Ovary (tissue), 9 donors: ENCODE data around the gene NXPH3. TPM values are rescaled to one million over a fixed set of nuclear protein-coding genes. Genes with fewer than 3 reads are reported as not detected.

ENCODE experiments used
- DNase-seq, 5 donors: peaks; one replicate each; pipeline ENCODE4 v3.0.0-alpha.2; 2019 to 2020
- H3K27ac ChIP-seq, 2 donors: fragments of 200-600 bp; one replicate each; pipeline versions ENCODE4 v1.5.1 to v1.8.0; 2019 to 2022
- H3K27me3 ChIP-seq: fragments of 200-600 bp; one replicate; pipeline ENCODE4 v1.8.0; 2022
- H3K36me3 ChIP-seq: fragments of 200-600 bp; sonication (generic); one replicate; pipeline ENCODE4 v1.5.1; 2019
- H3K4me1 ChIP-seq: one replicate; pipeline ENCODE4 v1.8.1; 2013; ENCODE audit warnings: mild to moderate bottlenecking, moderate library complexity; ENCODE audit not compliant: insufficient read depth
- H3K4me3 ChIP-seq: fragments of 200-600 bp; sonication (generic); one replicate; pipeline ENCODE4 v1.5.1; 2017
- H3K9me3 ChIP-seq, 2 donors: fragments of 200-600 bp in 1 of 2; sonication (generic) in 1 of 2; one replicate each; pipeline versions ENCODE4 v1.5.1 to v1.8.1; 2013 to 2019; ENCODE audit warnings: mild to moderate bottlenecking in 1 of 2, moderate library complexity in 1 of 2
- EP300 ChIP-seq: sonication (generic); formaldehyde crosslinking; IDR thresholded peaks from one replicate; pipeline ENCODE4 v1.6.1; 2017; ENCODE audit warnings: antibody characterized with exemption
- POLR2A ChIP-seq: fragments of 450-650 bp; IDR thresholded peaks from one replicate; pipeline ENCODE4 v1.6.1; 2017; ENCODE audit warnings: antibody characterized with exemption, mild to moderate bottlenecking, moderate library complexity
- WGBS, 3 donors: extraction: QIAGEN DNeasy Blood & Tissue Kit in 1 of 3; methylation state at CpG; one replicate each; pipeline versions ENCODE4 v1.1.5 to v1.1.7; 2013 to 2017; 5-methylcytosine and 5-hydroxymethylcytosine counted together
- intact Hi-C, 4 donors: fragments of 100-400 bp; cut with DNase I; formaldehyde crosslinking; loops; one replicate each; pipeline versions ENCODE4 v1.11.0 to v1.15.1; 2022 to 2023
- polyA plus RNA-seq, 2 donors: library from polyadenylated mRNA; stranded (reverse); fragments of 200-250 nt in 1 of 2; fragments of 350-450 nt in 1 of 2; fragmentation: Illumina TruSeq in 1 of 2; extraction: RNeasy Lipid Tissue Mini Kit (QIAGEN cat#74804) in 1 of 2; gene quantifications; one replicate each; pipeline ENCODE4 v1.2.3, GENCODE V29; 2013 to 2014
- total RNA-seq, 7 donors: library from RNA; depleted of rRNA in 2 of 7; stranded (reverse); fragments of >200 nt in 2 of 7; fragmentation: NEBNext Ultra II Directional in 3 of 7; extraction: Animal tissue kit (Norgen Biotek cat#: 25700) in 3 of 7; gene quantifications; one replicate each; pipeline versions ENCODE4 v1.1.0 to v1.2.4, GENCODE V29; 2016 to 2023
- TF ChIP-seq, protein P1 (sequence below), 3 donors: fragments of 450-650 bp in 2 of 3; fragments of 200-600 bp in 1 of 3; IDR thresholded peaks; one replicate each; pipeline versions ENCODE4 v1.5.1 to v1.8.0; 2016 to 2022; ENCODE audit warnings: antibody characterized with exemption in 3 of 3, mild to moderate bottlenecking in 1 of 3
- donor health status: DM: no; HTN: no; CAD: no; lungs with moderate emphysema.
- donor health status: DM: no; HTN: no; CAD: no.
- donor health status: Bipolar disorder and iron deficiency.
- donor health status: DM: yes; HTN: yes; CAD: no.
- donor health status: DM: no; HTN: no; CAD: no.
- donor health status: DM: yes; HTN: yes; CAD: no.

The NXPH3 gene
- total and polyA plus RNA-seq, 9 donors: 1.2 to 26.0 (median 10.7) TPM

DNA sequence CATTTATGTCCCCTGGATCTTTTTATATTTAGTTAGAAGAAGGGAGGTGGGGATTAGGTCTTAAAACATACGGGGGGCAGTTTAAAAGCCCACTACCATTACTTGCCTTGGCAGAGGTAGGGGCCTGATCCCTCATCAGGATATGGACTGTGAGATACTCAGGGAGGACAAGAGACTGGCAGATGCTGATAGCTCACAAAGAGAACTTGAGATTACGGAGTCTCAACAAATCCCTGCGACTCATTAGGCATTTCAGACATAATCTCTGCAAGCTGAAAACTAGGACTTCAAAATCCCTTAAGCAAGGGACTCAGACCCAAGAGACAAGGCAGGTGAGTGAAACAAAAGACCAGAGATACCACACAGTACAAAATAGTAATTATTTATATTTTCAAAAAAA is 23.2 kb downstream of the NXPH3 start:
- no peaks in the 10 kb centered on the region for H3K36me3 ChIP-seq
- no peak overlapping the region for H3K4me3 ChIP-seq
- peaks cover 10% of the 10 kb centered on the region for H3K4me1 ChIP-seq
- no peaks in the 10 kb centered on the region for H3K27me3 ChIP-seq
- TF ChIP-seq, protein P1, sequence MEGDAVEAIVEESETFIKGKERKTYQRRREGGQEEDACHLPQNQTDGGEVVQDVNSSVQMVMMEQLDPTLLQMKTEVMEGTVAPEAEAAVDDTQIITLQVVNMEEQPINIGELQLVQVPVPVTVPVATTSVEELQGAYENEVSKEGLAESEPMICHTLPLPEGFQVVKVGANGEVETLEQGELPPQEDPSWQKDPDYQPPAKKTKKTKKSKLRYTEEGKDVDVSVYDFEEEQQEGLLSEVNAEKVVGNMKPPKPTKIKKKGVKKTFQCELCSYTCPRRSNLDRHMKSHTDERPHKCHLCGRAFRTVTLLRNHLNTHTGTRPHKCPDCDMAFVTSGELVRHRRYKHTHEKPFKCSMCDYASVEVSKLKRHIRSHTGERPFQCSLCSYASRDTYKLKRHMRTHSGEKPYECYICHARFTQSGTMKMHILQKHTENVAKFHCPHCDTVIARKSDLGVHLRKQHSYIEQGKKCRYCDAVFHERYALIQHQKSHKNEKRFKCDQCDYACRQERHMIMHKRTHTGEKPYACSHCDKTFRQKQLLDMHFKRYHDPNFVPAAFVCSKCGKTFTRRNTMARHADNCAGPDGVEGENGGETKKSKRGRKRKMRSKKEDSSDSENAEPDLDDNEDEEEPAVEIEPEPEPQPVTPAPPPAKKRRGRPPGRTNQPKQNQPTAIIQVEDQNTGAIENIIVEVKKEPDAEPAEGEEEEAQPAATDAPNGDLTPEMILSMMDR (IDR thresholded peaks at IDR 0.05): no peak
- TF ChIP-seq EP300 (no peak), POLR2A (no peak)
- intact Hi-C loops: no loop called here
- no peak overlapping the region for H3K27ac ChIP-seq
- H3K9me3 ChIP-seq: no peaks in the 10 kb centered on the region
- 94 to 96% (median 96%) methylated on average over 3 of the region's 3 CpGs for WGBS, 3 donors
- no peak for DNase-seq

GRCh38 chr17:49600949-49601348 is 25.3 kb downstream of the NXPH3 start:
- Histone ChIP-seq H3K27me3 (no peaks in the 10 kb centered on the region), H3K9me3 (no peaks in the 10 kb centered on the region), H3K4me1 (peaks cover 12% of the 10 kb centered on the region), H3K36me3 (no peaks in the 10 kb centered on the region), H3K4me3 (no peak overlapping the region), H3K27ac (no peak overlapping the region)
- TF ChIP-seq, protein P1 (IDR thresholded peaks at IDR 0.05): no peak
- TF ChIP-seq EP300 (no peak), POLR2A (no peak)
- no peak for DNase-seq
- intact Hi-C loops: no loop called here

- TF ChIP-seq POLR2A: no peak
- no peak for TF ChIP-seq EP300
- TF ChIP-seq, protein P1 (IDR thresholded peaks at IDR 0.05): no peak
- Histone ChIP-seq H3K4me1 (peaks cover 12% of the 10 kb centered on the region), H3K27me3 (no peaks in the 10 kb centered on the region), H3K36me3 (no peaks in the 10 kb centered on the region), H3K27ac (peak overlapping the region in 1 of 2 donors; percentile 29), H3K9me3 (no peaks in the 10 kb centered on the region), H3K4me3 (no peak overlapping the region)
- no peak for DNase-seq
- intact Hi-C loops: no loop called here
Measured at GRCh38 chr17:49602783-49603182, 27.1 kb downstream of the NXPH3 start.

GRCh38 chr17:49603238-49603637 is 27.6 kb downstream of the NXPH3 start:
- peak overlapping the region in 1 of 2 donors; percentile 58 for H3K27ac ChIP-seq

More at GRCh38 chr17:49603238-49603637, 27.6 kb downstream of the NXPH3 start:
- WGBS, 3 donors: 6 to 9% (median 7%) methylated on average over 3 of the region's 3 CpGs
- H3K27me3 ChIP-seq: no peaks in the 10 kb centered on the region
- peaks cover 12% of the 10 kb centered on the region for H3K4me1 ChIP-seq
- no peaks in the 10 kb centered on the region for H3K9me3 ChIP-seq
- H3K36me3 ChIP-seq: no peaks in the 10 kb centered on the region
- intact Hi-C loops: no loop called here
- DNase-seq: no peak
- no peak for TF ChIP-seq POLR2A
- TF ChIP-seq, protein P1 (IDR thresholded peaks at IDR 0.05): no peak
- TF ChIP-seq EP300: no peak
- H3K4me3 ChIP-seq: no peak overlapping the region
